SKM-1 (cell line): ENCODE data around the gene ATXN1L.
"Not testable (repeated sequence)": the region's sequence is repeated elsewhere in the genome, so short reads cannot be mapped to it uniquely, and the experiment has no call there.

Source experiments
- DNase-seq: peaks from one replicate; lab custom pipeline; 2025; ENCODE audit not compliant: unreplicated experiment; lab: John Stamatoyannopoulos, UW

ATXN1L gene

GRCh38 chr16:71894229-71894920 is 48.6 kb downstream of the ATXN1L start:
- DNase-seq, result no peak

GRCh38 chr16:71894921-71895678 is 49.3 kb downstream of the ATXN1L start, which contains the start of gene IST1:
TSS of gene IST1 (plus strand) at chr16:71895531. CDS start at chr16:71915641, 20,110 bp downstream.
- peak; percentile 96 for DNase-seq

GRCh38 chr16:71895679-71896365 is 50.0 kb downstream of the ATXN1L start:
- no peak for DNase-seq

- no peak for DNase-seq
These were observed 51.1 kb downstream of the ATXN1L start for GRCh38 chr16:71896764-71897368.

- DNase-seq, result no peak
These were observed 53.4 kb downstream of the ATXN1L start for GRCh38 chr16:71899171-71899570.

- no peak for DNase-seq
These were observed 57.0 kb downstream of the ATXN1L start for GRCh38 chr16:71902656-71903365.

GRCh38 chr16:71903608-71904007 is 57.8 kb downstream of the ATXN1L start:
- DNase-seq, result no peak

- DNase-seq, result no peak
These were observed 58.5 kb downstream of the ATXN1L start for GRCh38 chr16:71904239-71904638.

- not testable (repeated sequence) for DNase-seq
These were observed 60.0 kb downstream of the ATXN1L start for GRCh38 chr16:71905765-71906164.
